ENCODE data around the gene COL5A1.

Gene COL5A1

GRCh38 chr9:134723037-134723436 is 81.4 kb downstream of the COL5A1 start:
- TF ChIP-seq FOXM1 (IDR thresholded peaks at IDR 0.05; ENCODE audit: borderline replicate concordance, low read depth) (no peak), TCF12 (IDR thresholded peaks at IDR 0.05; ENCODE audit: low read depth) (no peak), YY1 (IDR thresholded peaks at IDR 0.05; ENCODE audit: low read depth) (no peak), TAF1 (IDR thresholded peaks at IDR 0.05; ENCODE audit: low read depth) (no peak), USF1 (IDR thresholded peaks at IDR 0.05) (no peak), EP300 (IDR thresholded peaks at IDR 0.05; ENCODE audit: borderline replicate concordance) (no peak), EGR1 (IDR thresholded peaks at IDR 0.05) (no peak)
- TF ChIP-seq, protein P1, sequence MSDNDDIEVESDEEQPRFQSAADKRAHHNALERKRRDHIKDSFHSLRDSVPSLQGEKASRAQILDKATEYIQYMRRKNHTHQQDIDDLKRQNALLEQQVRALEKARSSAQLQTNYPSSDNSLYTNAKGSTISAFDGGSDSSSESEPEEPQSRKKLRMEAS (IDR thresholded peaks at IDR 0.05), result no peak

- TF ChIP-seq EGR1 (IDR thresholded peaks at IDR 0.05) (no peak), USF1 (IDR thresholded peaks at IDR 0.05) (no peak), TEAD4 (IDR thresholded peaks at IDR 0.05) (no peak), FOXM1 (IDR thresholded peaks at IDR 0.05; ENCODE audit: borderline replicate concordance, low read depth) (no peak), CEBPB (IDR thresholded peaks at IDR 0.05) (no peak), EP300 (IDR thresholded peaks at IDR 0.05; ENCODE audit: borderline replicate concordance) (no peak), YY1 (IDR thresholded peaks at IDR 0.05; ENCODE audit: low read depth) (no peak), NFIC (IDR thresholded peaks at IDR 0.05) (no peak), TCF12 (IDR thresholded peaks at IDR 0.05; ENCODE audit: low read depth) (no peak), CREB1 (IDR thresholded peaks at IDR 0.05; ENCODE audit: low read depth) (no peak), ZBTB7A (IDR thresholded peaks at IDR 0.05; ENCODE audit: low read depth) (no peak), REST (IDR thresholded peaks at IDR 0.05; ENCODE audit: low read depth) (no peak), RAD21 (IDR thresholded peaks at IDR 0.05; ENCODE audit: low read depth) (no peak), TAF1 (IDR thresholded peaks at IDR 0.05; ENCODE audit: low read depth) (no peak)
- TF ChIP-seq, protein P1 (IDR thresholded peaks at IDR 0.05), result no peak
These were observed 82.0 kb downstream of the COL5A1 start for GRCh38 chr9:134723491-134724190.

GRCh38 chr9:134724202-134724911 is 82.8 kb downstream of the COL5A1 start:
- TF ChIP-seq ZBTB7A (IDR thresholded peaks at IDR 0.05; ENCODE audit: low read depth), result no peak
- no peak for TF ChIP-seq FOXM1 (IDR thresholded peaks at IDR 0.05; ENCODE audit: borderline replicate concordance, low read depth)
- no peak for TF ChIP-seq RAD21 (IDR thresholded peaks at IDR 0.05; ENCODE audit: low read depth)
- TF ChIP-seq, protein P1 (IDR thresholded peaks at IDR 0.05), result no peak
- no peak for TF ChIP-seq CREB1 (IDR thresholded peaks at IDR 0.05; ENCODE audit: low read depth)
- TF ChIP-seq CEBPB (IDR thresholded peaks at IDR 0.05), result no peak
- no peak for TF ChIP-seq TCF12 (IDR thresholded peaks at IDR 0.05; ENCODE audit: low read depth)
- no peak for TF ChIP-seq TEAD4 (IDR thresholded peaks at IDR 0.05)
- TF ChIP-seq USF1 (IDR thresholded peaks at IDR 0.05), result no peak
- no peak for TF ChIP-seq EGR1 (IDR thresholded peaks at IDR 0.05)
- TF ChIP-seq NFIC (IDR thresholded peaks at IDR 0.05), result no peak
- TF ChIP-seq REST (IDR thresholded peaks at IDR 0.05; ENCODE audit: low read depth), result no peak

DNA sequence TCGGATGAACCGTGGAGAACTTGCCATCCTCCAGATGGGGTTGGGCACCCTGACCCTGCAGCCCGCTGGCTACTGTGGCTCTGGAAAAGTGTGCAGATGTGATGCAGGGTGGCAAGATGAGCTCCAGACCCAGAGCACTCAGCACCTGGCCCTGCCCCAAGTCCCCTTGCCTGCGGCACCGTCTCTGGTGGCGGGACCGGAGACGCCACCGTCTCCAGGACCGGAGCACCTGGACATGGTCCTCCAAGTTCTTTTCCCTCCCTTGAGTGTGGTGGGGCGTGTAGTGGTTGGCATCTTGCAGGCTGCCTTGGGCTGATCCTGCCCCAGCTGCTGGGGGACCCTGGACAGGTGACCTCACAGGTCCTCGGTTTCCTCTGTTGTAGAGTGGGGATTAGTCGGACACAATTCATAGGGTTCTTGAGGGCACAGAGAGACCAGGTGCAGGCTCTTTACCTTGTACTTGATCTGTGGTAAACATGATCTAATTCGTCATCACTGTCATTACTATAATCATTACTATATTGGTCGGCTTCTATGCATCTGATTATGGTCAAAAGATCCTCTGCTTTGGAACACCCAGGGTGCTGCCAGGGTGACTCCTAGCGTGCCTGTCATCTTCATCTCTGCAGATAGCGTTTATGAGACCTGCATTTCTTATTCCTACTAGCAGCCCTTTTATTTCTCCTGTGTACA is 83.5 kb downstream of the COL5A1 start:
- TF ChIP-seq ZBTB7A (IDR thresholded peaks at IDR 0.05; ENCODE audit: low read depth) (no peak), FOXM1 (IDR thresholded peaks at IDR 0.05; ENCODE audit: borderline replicate concordance, low read depth) (no peak), CREB1 (IDR thresholded peaks at IDR 0.05; ENCODE audit: low read depth) (no peak), EGR1 (IDR thresholded peaks at IDR 0.05) (no peak), NFIC (IDR thresholded peaks at IDR 0.05) (no peak)
- TF ChIP-seq, protein P1 (IDR thresholded peaks at IDR 0.05), result no peak

Data from Ishikawa (cell line).